Esophagus (tissue), 2 donors: ENCODE results near the gene STAT3. TPM values are rescaled to one million over a fixed set of nuclear protein-coding genes. Genes with fewer than 3 reads are reported as not detected.
"Not testable (repeated sequence)": the region's sequence is repeated elsewhere in the genome, so short reads cannot be mapped to it uniquely, and the experiment has no call there.

ENCODE experiments used
- H3K27ac ChIP-seq, 2 donors: one replicate each; pipeline ENCODE4 v1.5.1; 2013; ENCODE audit warnings: low read depth in 2 of 2, mild to moderate bottlenecking in 2 of 2, inconsistent platforms in 1 of 2, low read length in 1 of 2, moderate library complexity in 1 of 2
- H3K27me3 ChIP-seq, 2 donors: one replicate each; pipeline ENCODE4 v1.6.1; 2013; ENCODE audit warnings: low read length in 2 of 2, control low read depth in 1 of 2, mild to moderate bottlenecking in 1 of 2; ENCODE audit not compliant: insufficient read depth in 2 of 2, control insufficient read depth in 1 of 2
- H3K36me3 ChIP-seq, 2 donors: one replicate each; pipeline ENCODE4 v1.6.1; 2013; ENCODE audit warnings: low read length in 1 of 2; ENCODE audit not compliant: control insufficient read depth in 2 of 2, insufficient read depth in 2 of 2
- H3K4me1 ChIP-seq, 2 donors: one replicate each; pipeline ENCODE4 v1.6.1; 2013; ENCODE audit warnings: low read length in 1 of 2; ENCODE audit not compliant: control insufficient read depth in 2 of 2, insufficient read depth in 2 of 2
- H3K4me3 ChIP-seq, 2 donors: one replicate each; pipeline ENCODE4 v1.5.1; 2013; ENCODE audit warnings: low read length in 2 of 2, mild to moderate bottlenecking in 2 of 2, low read depth in 1 of 2, moderate library complexity in 1 of 2
- H3K9me3 ChIP-seq, 2 donors: one replicate each; pipeline ENCODE4 v1.6.1; 2013; ENCODE audit warnings: mild to moderate bottlenecking in 2 of 2, low read depth in 1 of 2, low read length in 1 of 2, moderate library complexity in 1 of 2; ENCODE audit not compliant: control insufficient read depth in 2 of 2, insufficient read depth in 1 of 2
- WGBS, 2 donors: extraction: QIAGEN DNeasy Blood & Tissue Kit; methylation state at CpG; one replicate each; pipeline ENCODE4 v1.1.7; 2013; 5-methylcytosine and 5-hydroxymethylcytosine counted together
- polyA plus RNA-seq, 2 donors: library from polyadenylated mRNA; stranded (reverse); fragments of 200-250 nt; gene quantifications; one replicate each; pipeline ENCODE4 v1.2.3, GENCODE V29; 2013
- donor health status: healthy with polysubstance abuse.
- donor health status: Bipolar disorder and iron deficiency.

The STAT3 gene
- polyA plus RNA-seq, 2 donors: 30.8 to 64.2 TPM

DNA sequence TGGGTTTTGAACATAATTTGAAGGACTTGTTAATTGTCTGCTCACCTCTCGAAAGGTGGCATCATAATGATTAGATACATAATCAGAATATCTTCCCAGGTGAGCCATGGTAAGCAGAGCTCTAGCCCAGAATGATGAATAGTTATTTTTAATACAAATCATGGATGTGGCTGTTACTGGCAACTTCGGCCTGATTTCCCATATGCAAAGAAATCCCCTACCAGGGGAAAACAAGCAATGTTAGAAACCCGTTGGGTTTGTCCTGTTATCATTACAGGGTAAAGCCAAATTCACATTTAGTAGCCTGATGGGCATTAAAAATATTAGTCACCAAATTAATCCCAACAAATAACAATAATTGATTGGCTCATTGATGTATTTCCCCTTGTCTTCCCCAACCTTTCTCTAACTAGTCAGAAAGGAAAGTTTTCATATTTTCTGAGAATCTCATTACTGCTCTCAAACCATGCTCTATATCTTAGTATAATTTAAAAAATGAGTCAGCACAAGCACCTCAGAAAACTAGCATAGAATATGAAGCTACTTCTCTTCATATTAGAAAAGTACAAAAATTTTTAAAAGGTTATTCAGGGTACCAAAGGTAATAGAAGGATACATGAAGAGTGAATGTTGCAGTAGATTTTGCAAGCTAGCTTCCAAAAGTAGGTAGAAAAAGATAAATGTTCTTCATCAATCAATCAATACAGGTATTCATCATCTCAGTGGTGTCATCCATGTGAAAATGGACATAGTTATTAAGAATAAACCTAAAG lies 117.0 kb downstream of the STAT3 start:
- Histone ChIP-seq H3K4me3 (no peak overlapping the region), H3K27me3 (no peaks in the 10 kb centered on the region), H3K36me3 (no peaks in the 10 kb centered on the region), H3K4me1 (no peaks in the 10 kb centered on the region), H3K27ac (no peak overlapping the region), H3K9me3 (no peaks in the 10 kb centered on the region)
- 76 to 83% methylated on average over 3 of the region's 3 CpGs for WGBS, 2 donors

DNA sequence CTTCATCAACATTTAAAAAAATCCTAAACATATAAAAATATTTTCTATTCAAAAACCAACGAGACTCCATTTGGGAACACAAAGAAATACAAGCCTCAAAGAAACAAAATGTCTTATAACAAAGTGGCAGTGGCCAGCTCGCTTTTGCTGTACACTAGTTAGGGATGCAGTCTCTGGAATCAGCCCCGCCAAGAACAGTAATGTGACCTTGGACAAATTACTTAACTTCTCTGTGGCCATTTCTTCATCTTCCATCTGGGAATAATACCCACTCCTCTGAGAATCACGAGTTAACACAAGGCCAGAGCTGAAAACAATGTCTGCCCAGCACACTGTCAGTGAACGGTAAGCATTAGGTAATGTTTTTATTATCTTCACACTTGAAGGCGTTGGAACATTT lies 117.6 kb downstream of the STAT3 start:
- WGBS, 2 donors: 67 to 75% methylated on average over 6 of the region's 6 CpGs
- H3K27ac ChIP-seq: no peak overlapping the region
- no peaks in the 10 kb centered on the region for H3K4me1 ChIP-seq

DNA sequence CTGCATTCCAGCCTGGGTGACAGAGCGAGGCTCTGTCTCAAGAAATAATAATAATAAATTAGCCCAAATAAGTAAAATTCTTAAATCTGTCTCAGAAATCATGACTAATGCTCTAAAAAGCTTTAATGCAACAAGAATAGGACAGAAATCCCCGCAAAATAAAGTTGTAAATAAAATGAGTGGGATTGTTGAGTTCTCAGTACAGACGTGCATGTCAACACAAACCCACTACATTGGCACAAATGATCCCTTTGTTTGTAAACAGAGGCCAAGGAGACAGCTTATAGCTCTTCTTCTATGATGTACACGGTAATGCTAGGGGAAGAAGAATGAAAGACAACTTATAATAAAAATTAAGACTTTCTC lies 118.1 kb downstream of the STAT3 start:
- no peak overlapping the region for H3K27ac ChIP-seq
- H3K4me1 ChIP-seq: no peaks in the 10 kb centered on the region
- no peaks in the 10 kb centered on the region for H3K36me3 ChIP-seq
- 82% methylated on average over 4 of the region's 4 CpGs for WGBS, 2 donors
- H3K4me3 ChIP-seq: no peak overlapping the region
- H3K27me3 ChIP-seq: no peaks in the 10 kb centered on the region
- H3K9me3 ChIP-seq: no peaks in the 10 kb centered on the region

More for the DNA sequence above, 117.6 kb downstream of the STAT3 start:
- no peaks in the 10 kb centered on the region for H3K9me3 ChIP-seq
- H3K27me3 ChIP-seq: no peaks in the 10 kb centered on the region
- no peaks in the 10 kb centered on the region for H3K36me3 ChIP-seq
- H3K4me3 ChIP-seq: no peak overlapping the region

DNA sequence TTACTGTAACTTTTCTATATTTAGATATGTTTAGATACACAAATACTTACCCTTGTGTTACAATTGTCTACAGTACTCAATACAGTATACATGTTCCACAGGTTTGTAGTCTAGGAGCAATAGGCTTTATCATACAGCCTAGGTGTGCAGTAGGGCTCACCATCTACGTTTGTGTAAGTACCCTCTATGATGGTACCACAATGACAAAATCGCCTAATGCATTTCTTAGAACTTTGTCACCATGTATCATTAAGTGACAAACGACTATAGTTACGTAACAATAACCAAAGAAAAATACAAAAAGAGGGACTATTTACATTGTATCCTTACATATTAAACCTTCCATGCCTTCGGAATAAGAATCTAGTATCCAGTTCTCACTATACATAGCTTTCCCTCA lies 120.0 kb downstream of the STAT3 start:
- Histone ChIP-seq H3K4me3 (no peak overlapping the region), H3K27ac (no peak overlapping the region), H3K36me3 (no peaks in the 10 kb centered on the region), H3K27me3 (no peaks in the 10 kb centered on the region), H3K9me3 (no peaks in the 10 kb centered on the region), H3K4me1 (no peaks in the 10 kb centered on the region)
- 79 to 83% methylated on average over 5 of the region's 5 CpGs for WGBS, 2 donors

DNA sequence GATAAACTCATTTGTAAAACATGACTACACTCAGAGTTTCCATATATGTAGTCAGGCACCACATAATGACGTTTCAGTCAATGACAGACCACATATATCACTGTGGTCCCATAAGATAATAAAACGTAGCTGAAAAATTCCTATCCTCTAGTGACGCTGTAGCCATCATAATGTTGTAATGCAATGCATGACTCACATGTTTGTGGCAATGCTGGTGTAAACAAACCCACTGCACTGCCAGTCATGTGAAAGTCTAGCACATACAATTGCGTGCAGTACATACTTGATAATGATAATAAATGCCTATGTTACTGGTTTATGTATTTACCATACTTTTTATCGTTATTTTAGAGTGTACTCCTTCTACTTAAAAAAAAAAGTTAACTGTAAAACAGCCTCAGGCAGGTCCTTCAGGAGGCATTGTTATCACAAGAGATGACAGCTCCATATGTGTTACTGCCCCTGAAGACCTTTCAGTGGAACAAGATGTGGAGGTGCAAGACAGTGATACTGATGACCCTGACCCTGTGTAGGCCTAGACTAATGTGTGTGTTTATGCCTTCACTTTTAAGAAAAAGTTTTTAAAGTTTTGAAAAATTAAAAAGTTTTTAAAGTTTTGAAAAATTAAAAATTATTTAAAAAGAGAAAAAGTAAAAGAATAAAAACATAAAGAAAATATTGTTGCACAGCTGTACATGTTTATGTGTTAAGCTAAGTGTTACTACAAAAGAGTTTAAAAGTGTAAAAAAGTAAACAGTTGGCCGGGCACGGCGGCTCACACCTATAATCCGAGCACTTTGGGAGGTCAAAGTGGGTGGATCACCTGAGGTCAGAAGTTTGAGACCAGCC lies 121.1 kb downstream of the STAT3 start:
- no peak overlapping the region for H3K4me3 ChIP-seq
- whole genome bisulfite sequencing, 2 donors: 69 to 73% methylated on average over 9 of the region's 9 CpGs
- no peaks in the 10 kb centered on the region for H3K9me3 ChIP-seq
- H3K27ac ChIP-seq: no peak overlapping the region
- no peaks in the 10 kb centered on the region for H3K27me3 ChIP-seq
- no peaks in the 10 kb centered on the region for H3K4me1 ChIP-seq
- no peaks in the 10 kb centered on the region for H3K36me3 ChIP-seq

DNA sequence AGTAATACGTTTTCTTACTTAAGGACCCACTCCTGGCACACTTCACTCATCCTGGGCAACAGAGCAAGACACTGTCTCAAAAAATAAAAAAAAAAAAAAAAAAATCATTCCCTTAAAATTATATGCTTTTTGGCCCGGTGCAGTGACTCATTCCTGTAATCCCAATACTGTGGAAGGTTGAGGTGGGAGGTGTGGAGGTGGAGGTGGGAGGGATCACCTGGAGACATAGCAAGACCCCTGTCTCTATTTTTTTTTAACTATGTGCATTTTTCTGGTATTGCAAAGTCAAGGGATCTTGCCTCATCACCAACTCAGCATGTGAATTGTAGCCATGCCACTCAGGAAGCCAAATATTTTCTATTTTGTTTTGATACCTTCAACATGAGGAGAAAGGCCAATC lies 121.8 kb downstream of the STAT3 start:
- Histone ChIP-seq H3K27ac (no peak overlapping the region), H3K4me3 (no peak overlapping the region), H3K4me1 (no peaks in the 10 kb centered on the region), H3K9me3 (no peaks in the 10 kb centered on the region), H3K36me3 (no peaks in the 10 kb centered on the region), H3K27me3 (no peaks in the 10 kb centered on the region)
- 65 to 73% methylated on average over 2 of the region's 2 CpGs for WGBS, 2 donors

DNA sequence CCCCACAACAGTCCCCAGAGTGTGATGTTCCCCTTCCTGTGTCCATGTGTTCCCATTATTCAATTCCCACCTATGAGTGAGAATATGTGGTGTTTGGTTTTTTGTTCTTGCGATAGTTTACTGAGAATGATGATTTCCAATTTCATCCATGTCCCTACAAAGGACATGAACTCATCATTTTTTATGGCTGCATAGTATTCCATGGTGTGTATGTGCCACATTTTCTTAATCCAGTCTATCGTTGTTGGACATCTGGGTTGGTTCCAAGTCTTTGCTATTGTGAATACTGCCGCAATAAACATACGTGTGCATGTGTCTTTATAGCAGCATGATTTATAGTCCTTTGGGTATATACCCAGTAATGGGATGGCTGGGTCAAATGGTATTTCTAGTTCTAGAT lies 123.9 kb downstream of the STAT3 start:
- H3K4me1 ChIP-seq, H3K27ac ChIP-seq, H3K9me3 ChIP-seq, H3K27me3 ChIP-seq, H3K4me3 ChIP-seq, H3K36me3 ChIP-seq: not testable (repeated sequence)
- WGBS, 2 donors: 90 to 100% methylated on average over 2 of the region's 4 CpGs

Other genes starting within 250 kb of the STAT3 start
- 10 to 100 TPM; 61.8 to 93.4 TPM for gene RAB5C, start 233.5 kb downstream of the STAT3 start, polyA plus RNA-seq
- under 1 TPM; 0.02 to 0.04 TPM for gene KCNH4, start 207.3 kb downstream of the STAT3 start, polyA plus RNA-seq
- not detected for gene HCRT, start 203.0 kb downstream of the STAT3 start, polyA plus RNA-seq
- gene GHDC, start 193.9 kb downstream of the STAT3 start, polyA plus RNA-seq: 1 to 10 TPM; 4.6 to 7.0 TPM
- 10 to 100 TPM; 14.0 to 14.4 TPM for gene STAT5B, start 112.1 kb downstream of the STAT3 start, polyA plus RNA-seq
- 1 to 10 TPM; 4.7 to 6.3 TPM for gene STAT5A, start 99.9 kb downstream of the STAT3 start, polyA plus RNA-seq
- gene CAVIN1, start 34.8 kb upstream of the STAT3 start, polyA plus RNA-seq: 10 to 100 TPM; 40.0 to 60.4 TPM
- 10 to 100 TPM; 27.0 to 27.5 TPM for gene ATP6V0A1, start 70.4 kb upstream of the STAT3 start, polyA plus RNA-seq
- 10 to 100 TPM; 17.6 to 18.8 TPM for gene NAGLU, start 147.8 kb upstream of the STAT3 start, polyA plus RNA-seq
- gene HSD17B1, start 164.5 kb upstream of the STAT3 start, polyA plus RNA-seq: 1 to 10 TPM; 4.0 to 9.0 TPM
- gene COASY, start 173.7 kb upstream of the STAT3 start, polyA plus RNA-seq: 10 to 100 TPM; 58.2 to 62.1 TPM
- 10 to 100 TPM; 36.8 to 38.3 TPM for gene MLX, start 178.7 kb upstream of the STAT3 start, polyA plus RNA-seq
- 1 to 10 TPM; 6.4 to 7.2 TPM for gene PSMC3IP, start 189.3 kb upstream of the STAT3 start, polyA plus RNA-seq
- gene RETREG3, start 220.9 kb upstream of the STAT3 start, polyA plus RNA-seq: 10 to 100 TPM; 15.3 to 28.5 TPM
- gene TUBG1, start 221.2 kb upstream of the STAT3 start, polyA plus RNA-seq: 10 to 100 TPM; 27.2 to 49.9 TPM